GM18520 (cell line): Measurements from ENCODE around the gene FCGR3A.
"Not testable (repeated sequence)": the region's sequence is repeated elsewhere in the genome, so short reads cannot be mapped to it uniquely, and the experiment has no call there.

ENCODE experiments used
- ATAC-seq: cut with Tn5 transposase; IDR thresholded peaks from one replicate; pipeline ENCODE4 v1.9.1; 2021; ENCODE audit not compliant: unreplicated experiment

The FCGR3A gene

GRCh38 chr1:161530671-161531641 lies 18.7 kb downstream of the FCGR3A start:
- ATAC-seq: peak; percentile 67

DNA sequence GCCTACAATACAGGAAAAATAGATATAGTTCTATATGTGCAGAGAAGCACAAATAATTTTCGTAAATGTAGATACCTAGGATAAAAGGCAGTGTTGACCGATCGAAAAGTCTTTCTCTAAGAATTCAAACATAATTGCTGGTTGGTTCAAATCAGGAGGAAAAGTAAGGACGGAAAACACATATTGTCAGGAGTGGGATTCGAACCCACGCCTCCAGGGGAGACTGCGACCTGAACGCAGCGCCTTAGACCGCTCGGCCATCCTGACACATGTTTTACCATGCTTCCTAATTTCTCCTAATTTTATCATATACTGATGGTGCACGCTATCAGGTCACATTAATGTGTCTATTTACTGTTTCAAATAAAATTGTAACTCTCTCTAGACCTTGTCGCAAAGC lies 19.5 kb downstream of the FCGR3A start:
- ATAC-seq: peak; percentile 27

DNA sequence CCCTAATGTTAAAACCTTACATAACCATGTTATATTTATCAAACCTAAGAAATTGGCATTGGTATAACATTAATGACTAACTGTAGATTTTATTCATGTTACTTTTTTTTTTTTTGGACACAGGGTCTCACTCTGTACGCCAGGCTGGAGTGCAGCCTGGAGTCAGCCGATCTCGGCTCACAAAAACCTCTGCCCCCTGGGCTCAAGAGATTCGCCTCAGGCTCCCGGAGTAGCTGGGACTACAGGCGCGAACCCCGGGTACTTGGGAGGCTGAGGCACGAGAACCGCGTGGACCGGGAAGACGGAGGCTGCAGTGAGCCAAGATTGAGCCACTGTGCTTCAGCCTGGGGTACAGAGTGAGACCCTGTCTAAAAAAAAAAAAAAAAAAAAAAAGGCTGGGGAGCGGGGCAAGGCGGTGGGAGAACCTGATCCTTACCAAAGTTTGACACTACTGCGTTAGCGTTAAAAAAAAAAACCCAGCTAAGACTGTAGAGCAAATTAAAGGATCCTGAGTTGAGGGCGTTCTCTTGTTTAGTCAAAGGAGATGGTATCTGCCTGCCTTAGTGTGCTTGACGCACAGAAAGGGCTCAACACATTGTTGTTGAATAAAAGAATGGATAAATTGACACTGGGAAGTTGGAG lies 20.0 kb downstream of the FCGR3A start:
- not testable (repeated sequence) for ATAC-seq

- ATAC-seq: not testable (repeated sequence)
Measured at GRCh38 chr1:161528550-161528949, 21.1 kb downstream of the FCGR3A start.

DNA sequence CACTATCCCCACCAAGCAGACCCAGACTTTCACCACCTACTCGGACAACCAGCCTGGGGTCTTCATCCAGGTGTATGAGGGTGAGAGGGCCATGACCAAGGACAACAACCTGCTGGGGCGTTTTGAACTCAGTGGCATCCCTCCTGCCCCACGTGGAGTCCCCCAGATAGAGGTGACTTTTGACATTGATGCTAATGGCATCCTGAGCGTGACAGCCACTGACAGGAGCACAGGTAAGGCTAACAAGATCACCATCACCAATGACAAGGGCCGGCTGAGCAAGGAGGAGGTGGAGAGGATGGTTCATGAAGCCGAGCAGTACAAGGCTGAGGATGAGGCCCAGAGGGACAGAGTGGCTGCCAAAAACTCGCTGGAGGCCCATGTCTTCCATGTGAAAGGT lies 23.7 kb downstream of the FCGR3A start:
- not testable (repeated sequence) for ATAC-seq

DNA sequence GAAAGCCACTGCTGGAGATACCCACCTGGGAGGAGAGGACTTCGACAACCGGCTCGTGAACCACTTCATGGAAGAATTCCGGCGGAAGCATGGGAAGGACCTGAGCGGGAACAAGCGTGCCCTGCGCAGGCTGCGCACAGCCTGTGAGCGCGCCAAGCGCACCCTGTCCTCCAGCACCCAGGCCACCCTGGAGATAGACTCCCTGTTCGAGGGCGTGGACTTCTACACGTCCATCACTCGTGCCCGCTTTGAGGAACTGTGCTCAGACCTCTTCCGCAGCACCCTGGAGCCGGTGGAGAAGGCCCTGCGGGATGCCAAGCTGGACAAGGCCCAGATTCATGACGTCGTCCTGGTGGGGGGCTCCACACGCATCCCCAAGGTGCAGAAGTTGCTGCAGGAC lies 24.3 kb downstream of the FCGR3A start:
- not testable (repeated sequence) for ATAC-seq

GRCh38 chr1:161524742-161525291 lies 24.8 kb downstream of the FCGR3A start:
- ATAC-seq: not testable (repeated sequence)

DNA sequence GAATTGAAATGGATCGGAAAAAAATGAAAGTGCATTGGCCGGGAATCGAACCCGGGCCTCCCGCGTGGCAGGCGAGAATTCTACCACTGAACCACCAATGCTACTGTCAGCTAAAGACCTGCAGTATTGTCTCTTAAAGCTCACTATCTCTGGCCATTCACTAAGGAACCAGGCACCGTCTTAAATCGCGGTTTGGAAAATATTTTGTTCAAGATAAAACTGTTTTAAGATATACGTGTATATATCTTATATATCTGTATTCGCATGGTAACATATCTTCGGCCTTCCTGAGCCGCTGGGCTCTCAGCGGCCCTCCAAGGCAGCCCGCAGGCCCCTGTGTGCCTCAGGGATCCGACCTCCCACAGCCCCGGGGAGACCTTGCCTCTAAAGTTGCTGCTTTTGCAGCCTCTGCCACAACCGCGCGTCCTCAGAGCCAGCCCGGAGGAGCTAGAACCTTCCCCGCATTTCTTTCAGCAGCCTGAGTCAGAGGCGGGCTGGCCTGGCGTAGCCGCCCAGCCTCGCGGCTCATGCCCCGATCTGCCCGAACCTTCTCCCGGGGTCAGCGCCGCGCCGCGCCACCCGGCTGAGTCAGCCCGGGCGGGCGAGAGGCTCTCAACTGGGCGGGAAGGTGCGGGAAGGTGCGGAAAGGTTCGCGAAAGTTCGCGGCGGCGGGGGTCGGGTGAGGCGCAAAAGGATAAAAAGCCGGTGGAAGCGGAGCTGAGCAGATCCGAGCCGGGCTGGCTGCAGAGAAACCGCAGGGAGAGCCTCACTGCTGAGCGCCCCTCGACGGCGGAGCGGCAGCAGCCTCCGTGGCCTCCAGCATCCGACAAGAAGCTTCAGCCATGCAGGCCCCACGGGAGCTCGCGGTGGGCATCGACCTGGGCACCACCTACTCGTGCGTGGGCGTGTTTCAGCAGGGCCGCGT lies 25.5 kb downstream of the FCGR3A start, which contains the start of gene HSPA6:
HSPA6 (plus strand) TSS at position 724 of the 925 bp plus-strand sequence; CDS start at position 843, 119 bp downstream.
- peak; percentile 44 for ATAC-seq

- ATAC-seq: peak; percentile 4
Measured at GRCh38 chr1:161523041-161523816, 26.4 kb downstream of the FCGR3A start.

DNA sequence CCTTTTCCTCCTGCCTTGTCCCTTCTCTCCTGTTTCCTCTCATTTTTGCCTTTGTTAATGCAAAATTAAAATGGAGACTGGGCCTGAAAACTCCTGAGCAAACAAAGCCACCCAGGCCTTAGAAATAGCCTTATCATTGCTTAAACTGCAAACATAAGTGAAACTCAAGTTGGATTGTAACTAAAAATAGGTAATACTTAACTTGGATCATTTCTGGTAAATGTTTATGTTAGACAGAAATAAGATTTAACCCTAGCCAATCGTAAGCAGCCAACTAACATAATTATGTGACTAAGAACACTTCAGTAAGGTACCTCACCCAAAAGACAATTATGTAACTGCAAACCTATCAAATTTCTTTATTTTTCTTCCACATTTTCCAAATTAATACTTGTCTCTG lies 35.7 kb downstream of the FCGR3A start:
- not testable (repeated sequence) for ATAC-seq

DNA sequence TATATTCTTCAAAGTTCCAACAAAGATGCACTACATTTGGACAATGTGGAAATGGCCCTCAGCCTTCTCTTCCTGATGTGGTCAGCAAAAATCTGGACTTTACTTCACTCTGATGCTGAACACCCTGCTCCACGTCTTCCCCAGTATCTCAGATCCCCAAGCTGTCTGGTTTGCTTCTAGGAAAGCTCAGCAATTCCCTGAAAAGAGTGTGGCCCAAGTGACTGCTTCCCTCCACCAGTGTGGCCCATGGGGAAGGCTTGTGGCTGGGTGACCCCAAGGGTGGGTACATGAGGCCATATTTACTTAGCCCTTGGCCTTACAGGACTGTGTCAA lies 36.2 kb downstream of the FCGR3A start:
- not testable (repeated sequence) for ATAC-seq

GRCh38 chr1:161512636-161513447 lies 36.8 kb downstream of the FCGR3A start:
- not testable (repeated sequence) for ATAC-seq

- no peak for ATAC-seq
Measured at GRCh38 chr1:161511756-161512060, 37.9 kb downstream of the FCGR3A start.

- ATAC-seq: no peak
Measured at GRCh38 chr1:161511018-161511755, 38.4 kb downstream of the FCGR3A start.

DNA sequence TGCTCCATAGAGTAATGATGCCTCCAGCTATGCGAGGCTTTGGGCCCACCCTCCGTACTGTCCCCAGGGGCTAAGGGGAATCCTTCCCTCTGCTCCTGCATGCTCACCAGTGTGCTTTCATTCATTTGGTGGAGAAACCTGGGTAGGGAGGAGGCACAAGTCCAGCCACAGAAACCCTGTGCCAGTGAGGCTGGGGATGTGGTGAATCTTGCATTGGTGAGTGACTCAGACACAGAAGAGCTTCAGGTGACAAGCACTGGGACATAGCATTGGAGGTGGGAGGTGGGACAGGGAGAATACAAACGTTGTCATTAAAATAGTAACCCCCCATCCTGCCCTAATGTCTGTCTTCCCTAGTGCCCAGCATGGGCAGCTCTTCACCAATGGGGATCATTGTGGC lies 39.1 kb downstream of the FCGR3A start:
- ATAC-seq: no peak

- ATAC-seq: no peak
Measured at GRCh38 chr1:161506336-161507223, 43.0 kb downstream of the FCGR3A start.

DNA sequence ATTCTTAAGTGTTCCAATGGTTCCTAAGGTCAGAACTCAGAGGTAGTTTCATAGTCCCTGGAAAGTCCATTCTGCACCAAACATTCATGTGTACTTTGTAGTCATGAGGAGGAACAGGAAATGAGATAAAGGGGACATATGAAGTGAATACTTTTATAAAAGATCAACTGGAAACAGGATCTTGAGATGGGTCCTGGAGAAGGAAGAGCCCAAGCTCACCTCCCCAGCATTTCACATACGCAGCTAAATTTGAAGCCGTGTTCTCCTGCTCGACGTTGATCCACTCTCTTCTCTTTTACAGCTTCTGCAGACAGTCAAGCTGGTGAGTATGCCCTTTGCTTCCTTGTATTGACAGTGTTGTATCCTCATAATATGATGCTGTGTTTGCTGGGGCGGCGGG lies 43.9 kb downstream of the FCGR3A start:
- ATAC-seq: no peak

DNA sequence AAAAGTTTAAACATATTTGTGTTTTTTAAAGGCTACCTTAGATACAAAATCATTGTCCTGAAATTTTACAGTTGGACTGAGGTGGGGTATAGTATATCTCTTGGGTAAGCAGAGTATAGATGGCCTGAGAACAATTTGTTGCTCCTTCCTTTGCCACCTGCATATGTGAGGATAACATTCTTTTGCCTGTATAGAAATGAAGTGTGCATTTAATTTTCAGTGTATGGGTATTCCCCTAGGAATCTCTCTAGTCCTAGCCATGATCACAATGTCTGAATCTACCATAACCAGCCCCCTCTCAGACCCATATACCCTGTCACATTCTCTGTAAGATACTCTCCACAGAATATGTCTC lies 46.2 kb downstream of the FCGR3A start:
- no peak for ATAC-seq
